ENCODE data around the gene PMEL. TPM values are rescaled to one million over a fixed set of nuclear protein-coding genes. Genes with fewer than 3 reads are reported as not detected.
A peak's percentile ranks its signal among the peaks of the same experiment; 100 is the strongest.

Gene PMEL
- total and polyA plus RNA-seq, 2 donors = 0.28 to 0.94 TPM

- Histone ChIP-seq H3K9me3 (ENCODE audit: control insufficient read depth in 2 of 2, insufficient read depth in 1 of 2, low read length in 1 of 2) (no peaks in the 10 kb centered on the region), H3K27me3 (ENCODE audit: control insufficient read depth in 2 of 2, insufficient read depth in 1 of 2, low read length in 1 of 2) (no peaks in the 10 kb centered on the region), H3K36me3 (ENCODE audit: control insufficient read depth in 2 of 2, insufficient read depth in 2 of 2, low read length in 1 of 2) (peaks cover 24 to 48% of the 10 kb centered on the region in 2 donors), H3K4me1 (ENCODE audit: control insufficient read depth in 2 of 2, insufficient read depth in 2 of 2, low read length in 2 of 2) (peaks cover 23 to 66% of the 10 kb centered on the region in 2 donors), H3K27ac (ENCODE audit: low read depth in 1 of 2, low read length in 1 of 2) (peak overlapping the region; percentile 94 to 99), H3K4me3 (ENCODE audit: low read length in 2 of 2) (peak overlapping the region; percentile 70 to 75)
- peak in 2 of 9 donors; percentile 36 to 38 for DNase-seq (ENCODE audit: low read depth in 6 of 9, low spot score in 9 of 9)
- under 1% methylated on average over 60 of the region's 60 CpGs for WGBS
Observed at GRCh38 chr12:55931780-55932550, 33.9 kb downstream of the PMEL start.

- DNase-seq (ENCODE audit: low read depth in 6 of 9, low spot score in 9 of 9) = no peak
- Histone ChIP-seq H3K36me3 (ENCODE audit: control insufficient read depth in 2 of 2, insufficient read depth in 2 of 2, low read length in 1 of 2) (peaks cover 18 to 42% of the 10 kb centered on the region in 2 donors), H3K9me3 (ENCODE audit: control insufficient read depth in 2 of 2, insufficient read depth in 1 of 2, low read length in 1 of 2) (no peaks in the 10 kb centered on the region), H3K4me3 (ENCODE audit: low read length in 2 of 2) (peak overlapping the region; percentile 70 to 75), H3K27ac (ENCODE audit: low read depth in 1 of 2, low read length in 1 of 2) (peak overlapping the region; percentile 94 to 99), H3K4me1 (ENCODE audit: control insufficient read depth in 2 of 2, insufficient read depth in 2 of 2, low read length in 2 of 2) (peaks cover 23 to 60% of the 10 kb centered on the region in 2 donors), H3K27me3 (ENCODE audit: control insufficient read depth in 2 of 2, insufficient read depth in 1 of 2, low read length in 1 of 2) (no peaks in the 10 kb centered on the region)
- WGBS = 3% methylated on average over 10 of the region's 10 CpGs
Observed at GRCh38 chr12:55931317-55931779, 34.5 kb downstream of the PMEL start.

GRCh38 chr12:55930771-55931316 is 35.0 kb downstream of the PMEL start, which contains the start of gene DGKA:
DGKA (plus strand) TSS chr12:55931162; CDS start chr12:55936504, 5,342 bp downstream.
- H3K4me1 ChIP-seq (ENCODE audit: control insufficient read depth in 2 of 2, insufficient read depth in 2 of 2, low read length in 2 of 2) = peaks cover 18 to 60% of the 10 kb centered on the region in 2 donors
- no peaks in the 10 kb centered on the region for H3K27me3 ChIP-seq (ENCODE audit: control insufficient read depth in 2 of 2, insufficient read depth in 1 of 2, low read length in 1 of 2)
- H3K9me3 ChIP-seq (ENCODE audit: control insufficient read depth in 2 of 2, insufficient read depth in 1 of 2, low read length in 1 of 2) = no peaks in the 10 kb centered on the region
- H3K27ac ChIP-seq (ENCODE audit: low read depth in 1 of 2, low read length in 1 of 2) = peak within 1 kb of the TSS; percentile 94 to 99
- peak within 1 kb of the TSS; percentile 70 to 75 for H3K4me3 ChIP-seq (ENCODE audit: low read length in 2 of 2)
- 4% methylated on average over 3 of the region's 3 CpGs for WGBS
- H3K36me3 ChIP-seq (ENCODE audit: control insufficient read depth in 2 of 2, insufficient read depth in 2 of 2, low read length in 1 of 2) = peaks cover 13 to 37% of the 10 kb centered on the region in 2 donors
- DNase-seq (ENCODE audit: low read depth in 6 of 9, low spot score in 9 of 9) = peak in 8 of 9 donors; percentile 87 to 97 (median 94)

- Histone ChIP-seq H3K36me3 (ENCODE audit: control insufficient read depth in 2 of 2, insufficient read depth in 2 of 2, low read length in 1 of 2) (peaks cover 5 to 28% of the 10 kb centered on the region in 2 donors), H3K4me1 (ENCODE audit: control insufficient read depth in 2 of 2, insufficient read depth in 2 of 2, low read length in 2 of 2) (peaks cover 19 to 54% of the 10 kb centered on the region in 2 donors), H3K27me3 (ENCODE audit: control insufficient read depth in 2 of 2, insufficient read depth in 1 of 2, low read length in 1 of 2) (no peaks in the 10 kb centered on the region), H3K27ac (ENCODE audit: low read depth in 1 of 2, low read length in 1 of 2) (peak overlapping the region; percentile 93 to 99), H3K9me3 (ENCODE audit: control insufficient read depth in 2 of 2, insufficient read depth in 1 of 2, low read length in 1 of 2) (no peaks in the 10 kb centered on the region), H3K4me3 (ENCODE audit: low read length in 2 of 2) (peak overlapping the region; percentile 70 to 92)
- WGBS = 6% methylated on average over 8 of the region's 8 CpGs
- DNase-seq (ENCODE audit: low read depth in 6 of 9, low spot score in 9 of 9) = peak in 8 of 9 donors; percentile 92 to 99 (median 96)
Observed at GRCh38 chr12:55929306-55929791, 36.5 kb downstream of the PMEL start.

GRCh38 chr12:55927588-55928502 is 38.0 kb downstream of the PMEL start, which contains the start of gene PYM1:
PYM1 (minus strand) TSS chr12:55927894; CDS start chr12:55927761, 133 bp downstream.
- no peaks in the 10 kb centered on the region for H3K27me3 ChIP-seq (ENCODE audit: control insufficient read depth in 2 of 2, insufficient read depth in 1 of 2, low read length in 1 of 2)
- peak within 1 kb of the TSS; percentile 99 to 100 for H3K27ac ChIP-seq (ENCODE audit: low read depth in 1 of 2, low read length in 1 of 2)
- peak within 1 kb of the TSS; percentile 70 to 92 for H3K4me3 ChIP-seq (ENCODE audit: low read length in 2 of 2)
- peaks cover 6 to 40% of the 10 kb centered on the region in 2 donors for H3K4me1 ChIP-seq (ENCODE audit: control insufficient read depth in 2 of 2, insufficient read depth in 2 of 2, low read length in 2 of 2)
- H3K36me3 ChIP-seq (ENCODE audit: control insufficient read depth in 2 of 2, insufficient read depth in 2 of 2, low read length in 1 of 2) = peaks cover 0 to 17% of the 10 kb centered on the region in 2 donors
- no peaks in the 10 kb centered on the region for H3K9me3 ChIP-seq (ENCODE audit: control insufficient read depth in 2 of 2, insufficient read depth in 1 of 2, low read length in 1 of 2)
- 9% methylated on average over 49 of the region's 49 CpGs for WGBS
- peak in 5 of 9 donors; percentile 36 to 70 (median 43) for DNase-seq (ENCODE audit: low read depth in 6 of 9, low spot score in 9 of 9)

- Histone ChIP-seq H3K27ac (ENCODE audit: low read depth in 1 of 2, low read length in 1 of 2) (peak overlapping the region; percentile 99 to 100), H3K4me1 (ENCODE audit: control insufficient read depth in 2 of 2, insufficient read depth in 2 of 2, low read length in 2 of 2) (peaks cover 6 to 38% of the 10 kb centered on the region in 2 donors), H3K27me3 (ENCODE audit: control insufficient read depth in 2 of 2, insufficient read depth in 1 of 2, low read length in 1 of 2) (no peaks in the 10 kb centered on the region), H3K4me3 (ENCODE audit: low read length in 2 of 2) (peak overlapping the region; percentile 70 to 92), H3K36me3 (ENCODE audit: control insufficient read depth in 2 of 2, insufficient read depth in 2 of 2, low read length in 1 of 2) (peaks cover 4 to 21% of the 10 kb centered on the region in 2 donors), H3K9me3 (ENCODE audit: control insufficient read depth in 2 of 2, insufficient read depth in 1 of 2, low read length in 1 of 2) (no peaks in the 10 kb centered on the region)
- under 1% methylated on average over 42 of the region's 42 CpGs for WGBS
- peak; percentile 90 to 98 (median 93) for DNase-seq (ENCODE audit: low read depth in 6 of 9, low spot score in 9 of 9)
Observed at GRCh38 chr12:55926738-55927587, 38.9 kb downstream of the PMEL start.

GRCh38 chr12:55925870-55926737 is 39.7 kb downstream of the PMEL start:
- DNase-seq (ENCODE audit: low read depth in 6 of 9, low spot score in 9 of 9) = peak in 3 of 9 donors; percentile 26 to 51 (median 26)
- Histone ChIP-seq H3K27me3 (ENCODE audit: control insufficient read depth in 2 of 2, insufficient read depth in 1 of 2, low read length in 1 of 2) (no peaks in the 10 kb centered on the region), H3K4me1 (ENCODE audit: control insufficient read depth in 2 of 2, insufficient read depth in 2 of 2, low read length in 2 of 2) (peaks cover 6 to 38% of the 10 kb centered on the region in 2 donors), H3K4me3 (ENCODE audit: low read length in 2 of 2) (peak overlapping the region; percentile 70 to 92), H3K27ac (ENCODE audit: low read depth in 1 of 2, low read length in 1 of 2) (peak overlapping the region; percentile 99 to 100), H3K36me3 (ENCODE audit: control insufficient read depth in 2 of 2, insufficient read depth in 2 of 2, low read length in 1 of 2) (peaks cover 4 to 22% of the 10 kb centered on the region in 2 donors), H3K9me3 (ENCODE audit: control insufficient read depth in 2 of 2, insufficient read depth in 1 of 2, low read length in 1 of 2) (no peaks in the 10 kb centered on the region)
- WGBS = 21% methylated on average over 10 of the region's 10 CpGs
